GM21528 (cell line): ENCODE data around the gene NPAS3.
A peak's percentile ranks its signal among the peaks of the same experiment; 100 is the strongest.

ENCODE experiments used
- ATAC-seq: cut with Tn5 transposase; IDR thresholded peaks from one replicate; pipeline ENCODE4 v1.9.1; 2021; ENCODE audit warnings: mild to moderate bottlenecking, moderate library complexity; ENCODE audit not compliant: unreplicated experiment, low FRiP score

Gene NPAS3

GRCh38 chr14:33792009-33792719 lies 853.5 kb downstream of the NPAS3 start:
- peak; percentile 47 for ATAC-seq

- ATAC-seq: peak; percentile 74
Measured at GRCh38 chr14:33792720-33793368, 854.2 kb downstream of the NPAS3 start.

DNA sequence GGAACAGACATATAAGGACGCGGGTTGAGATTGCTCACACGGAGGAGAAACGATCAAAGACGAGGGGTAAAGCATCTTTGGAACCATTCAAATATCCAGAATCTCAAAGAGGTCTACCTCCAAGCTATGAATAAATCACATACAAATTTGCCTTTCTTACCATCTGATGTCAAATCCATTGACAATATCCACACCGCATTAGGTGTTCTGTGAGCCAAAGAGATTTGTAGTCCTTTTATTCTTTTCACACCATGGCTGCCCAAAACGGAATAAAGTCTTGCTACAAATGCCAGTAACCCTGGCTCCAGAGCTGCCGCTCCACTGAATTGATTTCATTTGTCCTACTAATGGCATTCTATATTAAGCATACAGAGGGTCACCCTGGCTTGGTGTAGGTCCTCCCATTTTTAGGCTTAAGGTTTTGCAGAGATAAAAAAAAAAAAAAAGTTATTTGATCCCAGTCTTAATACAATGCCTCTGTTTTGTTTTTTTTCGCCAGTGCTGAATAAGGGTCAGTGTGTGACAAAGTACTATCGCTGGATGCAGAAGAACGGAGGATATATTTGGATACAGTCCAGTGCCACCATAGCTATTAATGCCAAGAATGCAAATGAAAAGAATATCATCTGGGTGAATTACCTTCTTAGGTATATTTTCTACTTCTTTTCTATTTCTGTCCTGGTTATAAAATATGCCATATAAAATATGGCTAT lies 854.9 kb downstream of the NPAS3 start:
- no peak for ATAC-seq

- no peak for ATAC-seq
Measured at GRCh38 chr14:33794791-33795305, 856.2 kb downstream of the NPAS3 start.

DNA sequence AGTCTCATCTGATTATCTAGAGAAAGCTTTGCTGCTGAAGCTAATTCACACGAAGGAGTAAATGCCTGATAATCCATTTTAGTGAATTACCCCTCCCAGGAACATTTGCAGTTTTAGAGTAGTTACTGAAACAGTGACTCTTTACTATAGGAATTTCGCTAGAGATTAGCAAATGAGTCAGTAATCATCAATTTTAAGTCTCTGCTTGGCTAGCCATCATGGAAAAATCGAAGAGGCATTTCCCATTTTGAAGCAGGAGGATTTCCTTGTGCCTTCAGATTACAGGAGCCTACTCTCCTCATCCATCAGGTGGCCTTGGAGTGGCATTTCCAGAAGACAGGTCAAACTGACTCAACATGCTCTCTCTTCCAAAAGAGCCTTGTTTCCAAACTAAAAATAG lies 857.7 kb downstream of the NPAS3 start:
- ATAC-seq: no peak

- no peak for ATAC-seq
Measured at GRCh38 chr14:33799705-33800570, 861.3 kb downstream of the NPAS3 start.

GRCh38 chr14:33800735-33801163 lies 862.1 kb downstream of the NPAS3 start:
- no peak for ATAC-seq

DNA sequence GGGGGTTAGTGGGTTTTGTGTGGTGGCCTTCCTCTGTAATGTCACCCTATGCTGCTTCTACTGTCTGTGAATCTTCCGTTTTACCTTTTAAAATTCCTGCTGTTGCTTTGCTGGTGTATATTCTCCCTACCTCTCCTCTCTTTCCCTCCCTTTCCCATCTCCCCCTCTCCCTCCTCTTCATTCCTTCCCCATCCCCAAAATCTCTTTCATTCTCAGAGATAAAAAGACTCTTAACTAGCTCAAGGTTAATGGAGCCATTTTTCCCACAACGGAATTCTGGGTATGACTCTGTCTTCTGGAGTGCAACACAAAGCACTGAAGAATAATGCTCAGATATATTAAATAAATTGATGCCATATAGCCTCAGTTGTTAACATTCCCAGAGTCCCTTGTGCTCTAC lies 864.1 kb downstream of the NPAS3 start:
- ATAC-seq: no peak

DNA sequence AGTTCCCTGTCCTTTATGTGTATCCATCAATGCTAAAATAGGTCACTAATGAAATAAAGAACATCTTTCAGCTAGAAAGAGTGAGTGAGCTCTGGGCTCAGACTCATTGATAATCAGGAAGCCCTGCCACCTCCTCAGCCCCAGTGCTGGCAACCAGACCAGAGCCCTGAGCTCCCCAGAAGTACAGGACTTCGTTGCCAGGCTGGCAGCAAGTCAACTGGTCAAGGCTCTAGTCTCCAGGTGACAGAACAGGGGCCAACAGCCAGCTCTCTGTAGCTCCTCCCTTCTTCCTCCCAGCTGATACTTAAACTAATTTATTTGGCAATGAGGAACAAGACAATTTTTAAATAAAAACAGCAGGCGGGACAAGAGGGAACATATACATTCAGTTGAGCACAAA lies 866.9 kb downstream of the NPAS3 start:
- ATAC-seq: no peak

GRCh38 chr14:33806905-33807304 lies 868.2 kb downstream of the NPAS3 start:
- no peak for ATAC-seq

DNA sequence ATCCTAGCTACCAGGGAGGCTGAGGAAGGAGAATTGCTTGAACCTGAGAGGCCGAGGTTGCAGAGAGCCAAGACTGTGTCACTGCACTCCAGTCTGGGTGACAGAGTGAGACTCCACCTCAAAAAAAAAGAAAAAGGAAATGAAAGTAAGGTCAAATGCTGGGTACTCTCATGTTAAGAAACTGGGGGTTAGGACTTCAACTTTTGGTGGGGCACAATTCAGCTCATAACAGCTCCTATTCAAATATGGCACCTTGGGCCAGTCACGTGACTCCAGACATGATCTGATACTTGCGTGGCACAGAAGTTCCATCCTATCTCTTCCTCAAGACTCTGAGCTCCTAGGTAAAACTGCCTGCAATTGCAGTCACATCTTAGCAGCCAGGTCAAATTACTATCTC lies 869.5 kb downstream of the NPAS3 start:
- ATAC-seq: no peak

- no peak for ATAC-seq
Measured at GRCh38 chr14:33809396-33809981, 870.8 kb downstream of the NPAS3 start.

DNA sequence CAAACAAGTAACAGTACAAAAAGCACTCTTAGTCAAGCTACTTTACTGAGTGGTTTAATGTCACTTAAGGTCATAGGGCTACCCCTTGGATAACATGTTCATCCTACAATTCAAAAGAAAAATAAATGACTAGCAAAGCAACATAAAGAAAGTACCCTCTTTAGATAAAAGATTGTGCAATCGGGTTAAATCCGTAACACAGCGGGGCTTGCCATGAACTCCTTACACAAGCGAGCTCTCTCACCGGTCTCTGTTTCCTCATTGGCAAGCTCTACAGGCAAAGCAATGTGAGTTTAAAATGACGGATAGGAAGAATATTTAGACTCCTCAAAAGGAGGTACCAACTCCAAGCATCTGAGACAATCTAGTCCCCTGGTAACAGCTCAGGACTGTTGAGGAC lies 871.6 kb downstream of the NPAS3 start:
- no peak for ATAC-seq

DNA sequence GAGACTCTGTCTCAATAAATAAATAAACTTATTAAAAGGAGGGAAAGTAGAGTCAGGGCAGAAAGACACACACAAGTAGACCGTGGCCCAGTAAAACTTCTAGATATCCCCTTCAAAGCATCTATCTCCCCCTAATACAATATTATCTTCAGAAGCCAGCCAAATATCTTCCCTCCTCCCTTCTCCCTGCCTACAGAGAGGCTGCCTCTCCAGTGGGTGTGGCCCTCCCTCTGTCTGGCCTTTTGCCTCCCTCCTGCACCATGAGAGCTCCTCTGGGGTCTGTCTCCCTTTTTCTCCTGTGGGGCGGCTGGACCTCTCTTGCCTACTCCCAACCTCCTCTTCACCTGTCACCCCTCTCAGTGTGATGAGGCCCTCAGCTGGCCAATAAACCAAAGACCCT lies 873.0 kb downstream of the NPAS3 start:
- ATAC-seq: no peak

DNA sequence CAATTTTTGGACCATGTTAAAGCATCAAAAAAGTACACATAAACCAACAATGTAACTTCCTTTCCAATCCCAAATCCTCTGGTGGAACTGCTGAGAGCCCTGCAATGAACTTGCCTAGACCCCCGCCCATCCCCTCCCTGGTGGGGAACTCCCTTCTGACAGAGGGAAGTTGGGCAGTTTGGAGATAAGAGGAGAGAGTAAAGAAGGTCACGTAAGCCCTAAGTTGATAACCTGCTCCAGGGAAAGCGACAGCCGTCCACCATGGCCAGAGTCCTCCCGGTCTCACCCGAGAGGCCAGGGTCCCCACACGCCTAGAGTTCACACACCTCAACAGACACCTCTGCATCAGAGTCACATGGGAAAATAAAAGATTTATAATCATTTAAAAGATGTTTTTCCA lies 873.5 kb downstream of the NPAS3 start:
- no peak for ATAC-seq

DNA sequence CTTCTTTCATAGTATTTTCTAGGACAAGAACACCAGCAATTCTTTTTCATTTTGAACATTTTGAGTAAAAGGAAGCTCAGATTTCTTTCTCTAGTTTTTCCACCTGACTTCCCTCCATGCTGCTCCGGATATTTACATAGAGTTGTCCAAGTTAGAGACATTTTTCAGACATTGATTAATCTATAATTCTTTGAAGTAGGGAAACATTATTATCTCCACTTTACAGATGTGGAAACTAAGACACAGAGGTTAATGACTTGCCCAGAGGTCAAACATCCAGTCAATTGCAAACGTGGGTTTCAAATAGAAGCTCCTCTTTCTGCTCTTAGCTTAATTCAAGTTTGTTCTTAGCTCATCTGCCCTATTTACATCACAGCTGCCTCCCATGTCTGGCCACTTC lies 873.9 kb downstream of the NPAS3 start:
- no peak for ATAC-seq

DNA sequence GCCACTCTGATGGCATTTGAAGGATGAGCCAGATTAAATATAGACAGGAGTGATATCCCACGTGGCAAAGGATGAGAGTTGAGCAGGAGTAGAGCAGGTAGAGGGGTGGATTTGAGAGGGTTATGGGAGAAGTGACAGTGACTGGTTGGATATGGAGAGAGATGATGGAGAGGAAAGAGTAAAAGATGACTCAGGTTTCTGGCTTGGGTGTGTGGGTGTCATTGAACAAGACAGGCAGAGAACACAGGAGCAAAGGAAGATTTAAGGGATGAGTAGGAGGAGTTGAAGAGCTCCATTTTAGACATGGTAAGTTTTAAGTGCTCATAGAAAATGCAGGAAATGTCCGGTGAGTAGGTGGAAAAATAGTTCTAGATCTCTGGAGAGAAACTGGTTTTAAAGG lies 875.3 kb downstream of the NPAS3 start:
- ATAC-seq: no peak

DNA sequence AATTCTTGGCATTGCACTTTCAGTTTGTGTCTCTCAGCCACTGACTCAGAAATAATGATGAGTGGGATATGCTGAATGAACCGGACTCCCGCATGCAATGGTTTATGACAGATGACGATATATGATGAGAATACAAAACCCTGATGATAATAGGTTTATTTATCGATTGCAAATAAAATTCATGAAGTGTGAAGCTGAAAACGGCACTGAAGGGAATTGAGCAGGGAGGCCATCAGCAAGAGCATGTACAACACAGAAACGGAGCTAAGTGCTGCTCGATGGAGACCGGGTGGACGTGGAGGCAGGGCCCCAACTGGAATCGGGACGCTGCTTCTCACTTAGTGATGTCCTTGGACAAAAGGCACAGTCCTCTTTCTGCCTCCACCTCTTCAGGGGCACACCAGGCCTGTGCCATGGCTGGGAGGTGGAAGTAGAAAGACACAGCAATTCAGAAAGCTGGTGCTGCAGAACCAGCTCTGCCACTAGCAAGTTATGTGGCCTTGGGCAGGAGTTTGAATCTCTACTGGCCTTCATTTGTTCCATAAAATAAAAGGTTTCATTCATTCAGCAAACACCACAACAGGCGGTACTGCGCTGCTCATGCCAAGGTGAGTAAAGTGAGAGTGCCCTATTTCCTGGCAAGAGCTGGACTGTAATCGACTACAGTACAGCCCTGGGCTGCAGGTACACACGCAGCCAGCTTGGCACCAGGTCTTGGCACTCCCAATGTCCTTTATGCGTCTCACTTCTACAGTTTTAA lies 895.2 kb downstream of the NPAS3 start:
- ATAC-seq: no peak

DNA sequence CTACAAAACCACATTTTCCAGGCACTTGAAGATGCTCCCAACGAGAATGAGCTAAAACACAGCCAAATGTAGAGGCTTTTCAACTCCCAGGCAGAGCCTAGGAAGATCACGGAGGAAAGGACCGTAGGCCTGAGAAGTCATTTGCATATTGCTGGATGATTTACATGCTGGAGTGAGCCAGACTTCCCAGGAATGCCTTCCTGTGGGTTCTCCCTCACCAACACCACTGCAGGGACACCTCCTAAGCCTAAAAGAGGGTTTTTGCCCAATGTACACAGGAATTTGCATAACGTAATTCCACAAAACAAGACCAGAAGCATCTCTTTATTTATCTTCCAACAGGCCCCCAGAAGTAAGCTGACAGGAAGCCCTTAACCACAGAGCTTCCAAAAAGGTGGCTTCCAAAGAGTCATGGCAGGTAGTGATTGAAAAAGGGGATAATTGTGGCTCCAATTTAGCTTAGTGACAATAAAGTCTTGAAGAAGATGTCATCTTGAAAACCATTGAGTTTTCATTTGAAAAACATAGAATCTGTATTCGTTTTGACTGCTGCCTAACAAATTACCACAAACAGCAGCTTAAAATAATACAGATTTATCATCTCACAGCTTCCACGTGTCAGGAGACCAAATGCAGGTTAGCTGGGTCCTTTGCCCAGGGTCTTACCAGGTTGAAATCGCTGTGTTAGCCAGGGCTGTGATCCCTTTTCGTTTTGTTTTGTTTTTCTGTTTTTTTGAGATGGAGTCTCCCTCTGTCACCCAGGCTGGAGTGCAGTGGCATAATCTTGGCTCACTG lies 896.0 kb downstream of the NPAS3 start:
- ATAC-seq: no peak
